Fibroblast of lung (primary cell): Measurements from ENCODE around the gene ZFYVE28. TPM values are rescaled to one million over a fixed set of nuclear protein-coding genes. Genes with fewer than 3 reads are reported as not detected.

ENCODE experiments used
- DNase-seq, 2 donors: peaks; one replicate each; pipeline versions ENCODE4 v3.0.0 to v3.0.0-alpha.2; 2010; ENCODE audit warnings: low read depth in 2 of 2
- H2AFZ ChIP-seq: 2 replicates; pipeline ENCODE4 v1.5.1; 2012; ENCODE audit warnings: low read length, control low read depth, inconsistent platforms
- H3K27ac ChIP-seq: 2 replicates; pipeline ENCODE4 v1.5.1; 2011; ENCODE audit warnings: low read length, control low read depth; ENCODE audit not compliant: insufficient read depth
- H3K27me3 ChIP-seq: 2 replicates; pipeline ENCODE4 v1.5.1; 2011; ENCODE audit warnings: mild to moderate bottlenecking, low read length; ENCODE audit not compliant: control insufficient read depth, insufficient read depth
- H3K36me3 ChIP-seq: 2 replicates; pipeline ENCODE4 v1.5.1; 2011; ENCODE audit warnings: low read length; ENCODE audit not compliant: control insufficient read depth, insufficient read depth
- H3K4me1 ChIP-seq: 2 replicates; pipeline ENCODE4 v1.5.1; 2011; ENCODE audit warnings: low read length; ENCODE audit not compliant: control insufficient read depth, insufficient read depth; ENCODE audit errors: extremely low read depth
- H3K4me2 ChIP-seq: 2 replicates; pipeline ENCODE4 v1.5.1; 2011; ENCODE audit warnings: low read length, control low read depth; ENCODE audit not compliant: insufficient read depth; ENCODE audit errors: extremely low read depth
- H3K4me3 ChIP-seq, 4 experiments: fragments of 200-600 bp in 1 of 4; sonication (generic) in 1 of 4; replicated peaks in 1 of 4; 2 replicates each; pipeline ENCODE4 v1.5.1; 2011 to 2016; ENCODE audit warnings: low read length in 4 of 4, low read depth in 3 of 4, mild to moderate bottlenecking in 3 of 4, control low read depth in 2 of 4, inconsistent platforms in 1 of 4, mixed read lengths in 1 of 4; ENCODE audit not compliant: insufficient read depth in 1 of 4; ENCODE audit errors: control extremely low read depth in 1 of 4
- H3K79me2 ChIP-seq: 2 replicates; pipeline ENCODE4 v1.5.1; 2012; ENCODE audit warnings: mild to moderate bottlenecking, low read length, inconsistent platforms; ENCODE audit not compliant: control insufficient read depth, insufficient read depth
- H3K9ac ChIP-seq: 2 replicates; pipeline ENCODE4 v1.5.1; 2011; ENCODE audit warnings: mild to moderate bottlenecking, low read length, control low read depth; ENCODE audit not compliant: insufficient read depth
- H3K9me3 ChIP-seq: 2 replicates; pipeline ENCODE4 v1.5.1; 2012; ENCODE audit warnings: low read depth, low read length; ENCODE audit not compliant: control insufficient read depth, insufficient read depth
- H4K20me1 ChIP-seq: 2 replicates; pipeline ENCODE4 v1.5.1; 2011; ENCODE audit warnings: low read length; ENCODE audit not compliant: control insufficient read depth, insufficient read depth; ENCODE audit errors: extremely low read depth
- EZH2 ChIP-seq: IDR thresholded peaks from 2 replicates; pipeline ENCODE4 v1.5.1; 2012; ENCODE audit warnings: low read length, control low read depth, mild to moderate bottlenecking; ENCODE audit errors: missing control alignments
- polyA plus RNA-seq, 2 donors: library from polyadenylated mRNA; depleted of rRNA in 1 of 2; stranded (reverse) in 1 of 2; unstranded in 1 of 2; fragments of >200 nt; gene quantifications; 2 replicates each; pipeline ENCODE4 v1.2.1, GENCODE V29; 2011 to 2012; ENCODE audit warnings: missing spikeins in 1 of 2
- total RNA-seq: library from RNA; depleted of rRNA; stranded (reverse); fragments of >200 nt; gene quantifications from 2 replicates; pipeline ENCODE4 v1.2.1, GENCODE V29; 2014
- TF ChIP-seq, protein P1 (sequence below), 2 donors: IDR thresholded peaks in 1 of 2; conservative IDR thresholded peaks in 1 of 2; 1 replicate in 1 of 2; 2 replicates in 1 of 2; pipeline ENCODE4 v1.5.1; 2011 to 2012; ENCODE audit warnings: low read length in 2 of 2, control low read depth in 1 of 2, inconsistent platforms in 1 of 2, low read depth in 1 of 2, mild to moderate bottlenecking in 1 of 2

The ZFYVE28 gene
- total and polyA plus RNA-seq, 2 donors (not counting 1 experiment from before 2014, with no cell fraction given), result 2.4 to 11.6 TPM

DNA sequence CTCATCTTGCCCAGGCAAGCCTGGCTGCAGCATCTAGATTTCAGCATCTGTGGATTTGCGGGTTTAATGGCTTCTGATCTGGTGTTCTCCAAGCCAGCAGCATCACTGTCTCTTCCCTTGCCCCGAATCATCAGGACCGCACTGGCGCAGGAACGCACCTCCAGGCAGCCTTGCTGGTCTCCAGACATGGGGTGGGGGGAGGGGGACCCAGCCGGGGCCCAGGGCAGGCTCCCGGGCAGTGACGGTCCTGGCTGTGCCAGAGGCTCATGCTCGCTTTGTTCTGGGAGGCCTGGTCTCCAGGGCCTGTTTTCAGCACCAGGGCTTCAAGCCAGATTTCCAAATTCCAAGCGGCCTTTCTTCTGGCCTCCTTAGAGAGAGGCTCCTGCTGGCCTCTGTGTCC lies 5.2 kb upstream of the ZFYVE28 start:
- no peaks in the 10 kb centered on the region for H4K20me1 ChIP-seq
- H3K79me2 ChIP-seq, result no peaks in the 10 kb centered on the region
- no peak overlapping the region for H2AFZ ChIP-seq
- no peak overlapping the region for H3K9ac ChIP-seq
- H3K9me3 ChIP-seq, result no peaks in the 10 kb centered on the region
- H3K27me3 ChIP-seq, result peaks cover 17% of the 10 kb centered on the region
- no peak overlapping the region for H3K27ac ChIP-seq
- no peak for TF ChIP-seq EZH2
- TF ChIP-seq, protein P1, sequence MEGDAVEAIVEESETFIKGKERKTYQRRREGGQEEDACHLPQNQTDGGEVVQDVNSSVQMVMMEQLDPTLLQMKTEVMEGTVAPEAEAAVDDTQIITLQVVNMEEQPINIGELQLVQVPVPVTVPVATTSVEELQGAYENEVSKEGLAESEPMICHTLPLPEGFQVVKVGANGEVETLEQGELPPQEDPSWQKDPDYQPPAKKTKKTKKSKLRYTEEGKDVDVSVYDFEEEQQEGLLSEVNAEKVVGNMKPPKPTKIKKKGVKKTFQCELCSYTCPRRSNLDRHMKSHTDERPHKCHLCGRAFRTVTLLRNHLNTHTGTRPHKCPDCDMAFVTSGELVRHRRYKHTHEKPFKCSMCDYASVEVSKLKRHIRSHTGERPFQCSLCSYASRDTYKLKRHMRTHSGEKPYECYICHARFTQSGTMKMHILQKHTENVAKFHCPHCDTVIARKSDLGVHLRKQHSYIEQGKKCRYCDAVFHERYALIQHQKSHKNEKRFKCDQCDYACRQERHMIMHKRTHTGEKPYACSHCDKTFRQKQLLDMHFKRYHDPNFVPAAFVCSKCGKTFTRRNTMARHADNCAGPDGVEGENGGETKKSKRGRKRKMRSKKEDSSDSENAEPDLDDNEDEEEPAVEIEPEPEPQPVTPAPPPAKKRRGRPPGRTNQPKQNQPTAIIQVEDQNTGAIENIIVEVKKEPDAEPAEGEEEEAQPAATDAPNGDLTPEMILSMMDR (conservative IDR thresholded peaks at IDR 0.05 in 1 of 2, IDR thresholded peaks at IDR 0.05 in 1 of 2; ENCODE audit: low read depth in 1 of 2, low read length in 2 of 2), result no peak
- peaks cover 3% of the 10 kb centered on the region for H3K4me1 ChIP-seq
- no peaks in the 10 kb centered on the region for H3K36me3 ChIP-seq
- no peak overlapping the region for H3K4me2 ChIP-seq
- H3K4me3 ChIP-seq, result no peak overlapping the region
- DNase-seq, result no peak

- Histone ChIP-seq H3K27me3 (peaks cover 17% of the 10 kb centered on the region), H4K20me1 (no peaks in the 10 kb centered on the region), H3K4me1 (peaks cover 3% of the 10 kb centered on the region), H3K36me3 (no peaks in the 10 kb centered on the region), H3K27ac (no peak overlapping the region), H3K79me2 (no peaks in the 10 kb centered on the region), H2AFZ (no peak overlapping the region), H3K9ac (no peak overlapping the region), H3K9me3 (no peaks in the 10 kb centered on the region), H3K4me3 (no peak overlapping the region), H3K4me2 (no peak overlapping the region)
- TF ChIP-seq, protein P1 (conservative IDR thresholded peaks at IDR 0.05 in 1 of 2, IDR thresholded peaks at IDR 0.05 in 1 of 2; ENCODE audit: low read depth in 1 of 2, low read length in 2 of 2), result no peak
- TF ChIP-seq EZH2, result no peak
- no peak for DNase-seq
Observed at GRCh38 chr4:2423066-2423465, 4.6 kb upstream of the ZFYVE28 start.

GRCh38 chr4:2421928-2422327 lies 3.5 kb upstream of the ZFYVE28 start:
- no peak for DNase-seq
- Histone ChIP-seq H2AFZ (no peak overlapping the region), H3K9ac (no peak overlapping the region), H3K79me2 (no peaks in the 10 kb centered on the region), H3K4me2 (no peak overlapping the region), H3K27ac (no peak overlapping the region), H3K4me1 (peaks cover 3% of the 10 kb centered on the region), H3K4me3 (no peak overlapping the region), H3K27me3 (peaks cover 17% of the 10 kb centered on the region), H4K20me1 (no peaks in the 10 kb centered on the region), H3K9me3 (no peaks in the 10 kb centered on the region), H3K36me3 (no peaks in the 10 kb centered on the region)
- TF ChIP-seq, protein P1 (conservative IDR thresholded peaks at IDR 0.05 in 1 of 2, IDR thresholded peaks at IDR 0.05 in 1 of 2; ENCODE audit: low read depth in 1 of 2, low read length in 2 of 2), result no peak
- TF ChIP-seq EZH2, result no peak
